CMK (cell line): ENCODE results near the gene VEZF1.

Source experiments
- DNase-seq: peaks from one replicate; pipeline ENCODE4 v3.0.0-alpha.2; 2010; ENCODE audit warnings: low read depth

VEZF1 gene

GRCh38 chr17:57999010-57999495, 11.0 kb upstream of the VEZF1 start:
- no peak for DNase-seq

- DNase-seq = no peak
Measured at GRCh38 chr17:57997085-57997809, 9.2 kb upstream of the VEZF1 start.

- no peak for DNase-seq
Measured at GRCh38 chr17:57995076-57995956, 7.3 kb upstream of the VEZF1 start.

- DNase-seq = no peak
Measured at GRCh38 chr17:57994436-57994835, 6.4 kb upstream of the VEZF1 start.

- DNase-seq = no peak
Measured at GRCh38 chr17:57993471-57994365, 5.7 kb upstream of the VEZF1 start.

GRCh38 chr17:57991537-57991936, 3.5 kb upstream of the VEZF1 start:
- DNase-seq = no peak

GRCh38 chr17:57990037-57990436, 2.0 kb upstream of the VEZF1 start:
- DNase-seq = no peak

- DNase-seq = no peak
Measured at GRCh38 chr17:57988301-57989250, 522 bp upstream of the VEZF1 start.

- DNase-seq = no peak
Measured at GRCh38 chr17:57986841-57987580, 1.0 kb downstream of the VEZF1 start.

GRCh38 chr17:57985675-57985974, 2.4 kb downstream of the VEZF1 start:
- DNase-seq = no peak

GRCh38 chr17:57984936-57985674, 2.9 kb downstream of the VEZF1 start:
- DNase-seq = no peak

GRCh38 chr17:57984261-57984890, 3.7 kb downstream of the VEZF1 start:
- DNase-seq = no peak

GRCh38 chr17:57983446-57983845, 4.6 kb downstream of the VEZF1 start:
- no peak for DNase-seq

- no peak for DNase-seq
Measured at GRCh38 chr17:57982452-57983170, 5.4 kb downstream of the VEZF1 start.

GRCh38 chr17:57980522-57980921, 7.5 kb downstream of the VEZF1 start:
- no peak for DNase-seq

GRCh38 chr17:57979076-57979475, 9.0 kb downstream of the VEZF1 start:
- no peak for DNase-seq

- DNase-seq = no peak
Measured at GRCh38 chr17:57976594-57976993, 11.5 kb downstream of the VEZF1 start.

GRCh38 chr17:57975044-57975443, 13.0 kb downstream of the VEZF1 start:
- DNase-seq = no peak
